GM12878 (cell line): ENCODE measurements around the gene AGRP. TPM values are rescaled to one million over a fixed set of nuclear protein-coding genes. Genes with fewer than 3 reads are reported as not detected.

ENCODE experiments used
- ATAC-seq: fragments of 200-7000 bp; cut with Tn5 transposase; 3 replicates; pipeline ENCODE4 v1.9.1; 2020; ENCODE audit warnings: mild to moderate bottlenecking, moderate library complexity
- BruUV-seq: library from RNA; stranded (reverse); fragments of 400-500 nt; replicated peaks from 2 replicates; lab custom pipeline; 2021; lab: Mats Ljungman, UMichigan
- CTCF ChIA-PET: fragments of 300-600 bp; sonication (Branson Sonifier 250); formaldehyde crosslinking; extraction: SDS; loops from one replicate; lab custom pipeline; 2021; ENCODE audit warnings: inconsistent platforms; lab: Yijun Ruan, JAX
- POLR2A ChIA-PET: fragments of 350-600 bp; formaldehyde crosslinking; extraction: SDS; loops from one replicate; lab custom pipeline; 2021; ENCODE audit warnings: inconsistent platforms; lab: Charles Lee
- RAD21 ChIA-PET: fragments of 300-600 bp; sonication (Branson Sonifier 250); formaldehyde crosslinking; loops from one replicate; lab custom pipeline; 2023; ENCODE audit warnings: antibody characterized with exemption; ENCODE audit not compliant: unreplicated experiment; lab: Charles Lee
- SMC1A ChIA-PET: fragments of 300-600 bp; sonication (Branson Sonifier 250); formaldehyde crosslinking; loops from one replicate; lab custom pipeline; 2023; ENCODE audit not compliant: unreplicated experiment, uncharacterized antibody; lab: Charles Lee
- DNase-seq: peaks from one replicate; pipeline ENCODE4 v3.0.0-alpha.2; 2011; ENCODE audit warnings: low read depth, low spot score
- FAIRE-seq: peaks from 3 replicates; lab custom pipeline; 2011; peaks lifted over from hg19 to GRCh38; lab: Jason Lieb, UNC
- H2AFZ ChIP-seq: 2 replicates; pipeline ENCODE4 v1.6.0; 2011; ENCODE audit warnings: low read depth, low read length, control low read depth; ENCODE audit not compliant: control insufficient read depth
- H3K27ac ChIP-seq: 2 replicates; pipeline ENCODE4 v1.5.1; 2011; ENCODE audit warnings: control low read depth; ENCODE audit not compliant: control insufficient read depth, insufficient read depth
- H3K27me3 ChIP-seq, 2 experiments: replicated peaks in 1 of 2; 2 replicates each; pipeline versions ENCODE4 v1.6.0 to v1.6.1; 2011; ENCODE audit warnings: low read length in 1 of 2; ENCODE audit not compliant: control insufficient read depth in 2 of 2, insufficient read depth in 2 of 2
- H3K36me3 ChIP-seq, 2 experiments: 2 replicates each; pipeline ENCODE4 v1.5.1; 2011; ENCODE audit warnings: low read length in 1 of 2; ENCODE audit not compliant: control insufficient read depth in 2 of 2, insufficient read depth in 2 of 2
- H3K4me1 ChIP-seq: 2 replicates; pipeline ENCODE4 v1.6.1; 2011; ENCODE audit warnings: mild to moderate bottlenecking, low read length, moderate library complexity, mixed read lengths; ENCODE audit not compliant: control insufficient read depth, insufficient read depth
- H3K4me2 ChIP-seq: 2 replicates; pipeline ENCODE4 v1.6.0; 2011; ENCODE audit warnings: control low read depth; ENCODE audit not compliant: control insufficient read depth, insufficient read depth
- H3K4me3 ChIP-seq: fragments of 200-600 bp; sonication (generic); 2 replicates; pipeline ENCODE4 v1.5.1; 2016
- H3K79me2 ChIP-seq: 2 replicates; pipeline ENCODE4 v1.6.0; 2011; ENCODE audit warnings: low read length; ENCODE audit not compliant: control insufficient read depth, insufficient read depth
- H3K9ac ChIP-seq: 2 replicates; pipeline ENCODE4 v1.8.0; 2011; ENCODE audit warnings: low read length, control low read depth, mixed read lengths; ENCODE audit not compliant: control insufficient read depth, insufficient read depth
- H3K9me3 ChIP-seq: replicated peaks from 3 replicates; pipeline ENCODE4 v1.5.1; 2011; ENCODE audit warnings: mild to moderate bottlenecking, low read length; ENCODE audit not compliant: control insufficient read depth, insufficient read depth
- H4K20me1 ChIP-seq: 2 replicates; pipeline ENCODE4 v1.6.0; 2011; ENCODE audit not compliant: control insufficient read depth, insufficient read depth
- ATF2 ChIP-seq: IDR thresholded peaks from 2 replicates; pipeline ENCODE4 v1.6.1; 2012; ENCODE audit warnings: low read length, inconsistent platforms
- BCLAF1 ChIP-seq: fragments of 450-650 bp; IDR thresholded peaks from 2 replicates; pipeline ENCODE4 v1.6.1; 2017; ENCODE audit warnings: antibody characterized with exemption, mild to moderate bottlenecking, moderate library complexity
- BMI1 ChIP-seq: fragments of 450-650 bp; IDR thresholded peaks from 2 replicates; pipeline ENCODE4 v1.6.1; 2016; ENCODE audit warnings: mild to moderate bottlenecking, moderate library complexity, borderline replicate concordance
- ESRRA ChIP-seq: IDR thresholded peaks from 2 replicates; pipeline ENCODE4 v1.6.1; 2012; ENCODE audit warnings: mild to moderate bottlenecking, low read length, improper control_type of control experiment
- HSF1 ChIP-seq: fragments of 150-350 bp; IDR thresholded peaks from 2 replicates; pipeline ENCODE4 v1.6.1; 2014; ENCODE audit warnings: mild to moderate bottlenecking, low read depth, low read length
- IKZF2 ChIP-seq, 2 experiments: fragments of 450-650 bp; IDR thresholded peaks; 2 replicates each; pipeline ENCODE4 v1.6.1; 2017; ENCODE audit warnings: mild to moderate bottlenecking in 2 of 2, moderate library complexity in 2 of 2
- TCF12 ChIP-seq: IDR thresholded peaks from 2 replicates; pipeline ENCODE4 v1.6.1; 2011; ENCODE audit warnings: low read depth, mild to moderate bottlenecking, low read length
- USF1 ChIP-seq: IDR thresholded peaks from 2 replicates; pipeline ENCODE4 v1.6.1; 2011; ENCODE audit warnings: borderline replicate concordance, low read depth, mild to moderate bottlenecking, moderate library complexity, mixed read lengths, low read length; ENCODE audit not compliant: insufficient read depth; ENCODE audit errors: extremely low read length
- WGBS: methylation state at CpG from one replicate; pipeline ENCODE4 v1.1.6; 2016; ENCODE audit warnings: low lambda C conversion rate; ENCODE audit not compliant: insufficient replicate concordance, insufficient coverage; ENCODE audit errors: missing lambda C conversion rate; 5-methylcytosine and 5-hydroxymethylcytosine counted together
- in situ Hi-C: fragments of 300-500 bp; cut with MboI; formaldehyde crosslinking; loops from 9 replicates; pipeline ENCODE4 v1.14.3; 2018; ENCODE audit warnings: mixed read lengths
- intact Hi-C: fragments of 100-400 bp; cut with micrococcal nuclease; formaldehyde crosslinking; loops from one replicate; pipeline ENCODE4 v1.14.2; 2022; ENCODE audit not compliant: unreplicated experiment
- polyA plus RNA-seq, 11 experiments: library from polyadenylated mRNA; depleted of rRNA in 4 of 11; unstranded in 6 of 11; stranded (reverse) in 5 of 11; fragments of >200 nt; fragmentation: Nextera tagmentation in 4 of 11; fragmentation: Illumina TruSeq in 1 of 11; extraction: Ambion mirVana in 4 of 11; extraction: Trizol in 1 of 11; gene quantifications; 1 replicate in 1 of 11; 2 replicates in 10 of 11; pipeline versions ENCODE4 v1.2.1 to v1.2.3, GENCODE V29; 2011 to 2016; ENCODE audit warnings: inconsistent platforms in 2 of 11, missing spikeins in 2 of 11, low read depth in 1 of 11
- total RNA-seq, 4 experiments: library from RNA; depleted of rRNA in 3 of 4; stranded (reverse); fragments of >200 nt in 3 of 4; fragmentation: Illumina TruSeq in 1 of 4; extraction: Trizol in 1 of 4; gene quantifications; 2 replicates each; pipeline versions ENCODE4 v1.2.1 to v1.2.3, GENCODE V29; 2013 to 2021

Gene AGRP
- total and polyA plus RNA-seq, 10 of the 15 experiments (the other 5 are each of a cell fraction or from before 2014, with no cell fraction given), result 0.16 to 0.75 (median 0.53) TPM; not detected in 6

- intact Hi-C loops (no loop called here), in situ Hi-C loops (no loop called here)
- no peak overlapping the region for H3K4me3 ChIP-seq
- SMC1A ChIA-PET, result interaction anchor here (1.1 kb wide), 1 partner anchor 9 kb away, joined by 3 read pairs; the partner anchor contains the start of gene ATP6V0D1
- no peaks in the 10 kb centered on the region; a peak in 1 of 4 replicates for H3K36me3 ChIP-seq
- H3K9ac ChIP-seq, result no peak overlapping the region
- no peaks in the 10 kb centered on the region for H3K27me3 ChIP-seq
- peak; percentile 33 for ATAC-seq
- H3K79me2 ChIP-seq, result peaks cover 44% of the 10 kb centered on the region
- POLR2A ChIA-PET, result no interaction called here
- BruUV-seq, result no TSS peak
- FAIRE-seq, result no peak
- WGBS, result 74% methylated on average over 6 of the region's 6 CpGs
- DNase-seq, result no peak
- H4K20me1 ChIP-seq, result peaks cover 2% of the 10 kb centered on the region
- H3K4me2 ChIP-seq, result peak overlapping the region; percentile 32; the same call in 1 of the 2 replicates
- RAD21 ChIA-PET, result no interaction called here
- CTCF ChIA-PET, result interaction anchor here (1.8 to 2.0 kb wide), 2 partner anchors 44 kb away, joined by 5 read pairs; no protein-coding TSS in a partner anchor
- TF ChIP-seq BMI1, result no peak
- TF ChIP-seq ESRRA, result no peak
- no peaks in the 10 kb centered on the region for H3K9me3 ChIP-seq
- no peak overlapping the region for H2AFZ ChIP-seq
- peaks cover 20% of the 10 kb centered on the region for H3K4me1 ChIP-seq
- no peak overlapping the region for H3K27ac ChIP-seq
Measured at GRCh38 chr16:67471758-67472384, 11.5 kb downstream of the AGRP start.

GRCh38 chr16:67470359-67470758 is 13.0 kb downstream of the AGRP start:
- no peak overlapping the region for H3K4me2 ChIP-seq
- ChIA-PET CTCF (interaction anchor here (0.9 to 2.0 kb wide), 2 partner anchors 11 to 45 kb away, joined by 4 to 5 read pairs; partner anchors contain the start of gene ATP6V0D1), SMC1A (interaction anchor here (0.7 to 1.3 kb wide), 2 partner anchors 19 to 42 kb away, joined by 3 to 5 read pairs; no protein-coding TSS in a partner anchor), RAD21 (interaction anchor here (0.6 kb wide), 1 partner anchor 42 kb away, joined by 4 read pairs; no protein-coding TSS in a partner anchor), POLR2A (interaction anchor here (0.6 to 1.2 kb wide), 2 partner anchors 226 to 516 kb away, joined by 4 read pairs; no protein-coding TSS in a partner anchor)
- H2AFZ ChIP-seq, result no peak overlapping the region
- no TSS peak for BruUV-seq
- intact Hi-C loops, result no loop called here
- no peak for ATAC-seq
- in situ Hi-C loops, result no loop called here
- 97% methylated on average over 7 of the region's 7 CpGs for WGBS
- no peaks in the 10 kb centered on the region; a peak in 2 of 4 replicates for H3K36me3 ChIP-seq
- H3K27me3 ChIP-seq, result no peaks in the 10 kb centered on the region
- H3K79me2 ChIP-seq, result peaks cover 41% of the 10 kb centered on the region
- no peak for FAIRE-seq
- no peaks in the 10 kb centered on the region for H3K9me3 ChIP-seq
- H3K27ac ChIP-seq, result no peak overlapping the region
- peaks cover 15% of the 10 kb centered on the region for H3K4me1 ChIP-seq
- no peak overlapping the region for H3K9ac ChIP-seq
- DNase-seq, result no peak
- peaks cover 6% of the 10 kb centered on the region for H4K20me1 ChIP-seq
- no peak overlapping the region for H3K4me3 ChIP-seq
- no peak for TF ChIP-seq USF1
- TF ChIP-seq ATF2, result no peak
- no peak for TF ChIP-seq HSF1
- no peak for TF ChIP-seq TCF12
- no peak for TF ChIP-seq BCLAF1
- TF ChIP-seq IKZF2 (IDR thresholded peaks at IDR 0.05), result no peak
